Endothelial cell of umbilical vein (primary cell): ENCODE measurements around the gene KCNIP3. TPM values are rescaled to one million over a fixed set of nuclear protein-coding genes. Genes with fewer than 3 reads are reported as not detected.

Source experiments
- BruUV-seq: library from RNA; stranded (reverse); fragments of 400-500 nt; replicated peaks from 2 replicates; lab custom pipeline; 2021; lab: Mats Ljungman, UMichigan
- CTCF ChIA-PET: fragments of 300-600, 350-600 bp; sonication (Branson Sonifier 250); formaldehyde crosslinking; loops from one replicate; lab custom pipeline; 2021; ENCODE audit warnings: antibody characterized with exemption, inconsistent platforms; lab: Charles Lee
- POLR2A ChIA-PET: fragments of 300-600, 350-600 bp; sonication (Branson Sonifier 250); formaldehyde crosslinking; loops from one replicate; lab custom pipeline; 2021; ENCODE audit warnings: antibody characterized with exemption, inconsistent platforms; lab: Charles Lee
- DNase-seq: peaks from one replicate; pipeline ENCODE4 v3.0.0-alpha.2; 2011; ENCODE audit warnings: low read depth, low spot score
- FAIRE-seq: peaks from 2 replicates; lab custom pipeline; 2011; peaks lifted over from hg19 to GRCh38; lab: Jason Lieb, UNC
- H2AFZ ChIP-seq: 2 replicates; pipeline ENCODE4 v1.6.0; 2012; ENCODE audit warnings: low read depth, low read length, control low read depth, inconsistent platforms
- H3K27ac ChIP-seq: 2 replicates; pipeline ENCODE4 v1.5.1; 2011; ENCODE audit warnings: low read depth, mild to moderate bottlenecking, control low read depth, low read length, moderate library complexity; ENCODE audit not compliant: insufficient read depth
- H3K27me3 ChIP-seq, 2 experiments: 2 replicates each; pipeline versions ENCODE4 v1.6.0 to v1.6.1; 2011; ENCODE audit warnings: low read length in 2 of 2, mixed read lengths in 1 of 2; ENCODE audit not compliant: control insufficient read depth in 2 of 2, insufficient read depth in 2 of 2
- H3K36me3 ChIP-seq, 2 experiments: 2 replicates in 1 of 2; 3 replicates in 1 of 2; pipeline ENCODE4 v1.5.1; 2011; ENCODE audit warnings: low read length in 2 of 2, mild to moderate bottlenecking in 1 of 2, moderate library complexity in 1 of 2; ENCODE audit not compliant: control insufficient read depth in 2 of 2, insufficient read depth in 2 of 2; ENCODE audit errors: extremely low read depth in 1 of 2
- H3K4me1 ChIP-seq: 3 replicates; pipeline ENCODE4 v1.5.1; 2011; ENCODE audit warnings: mild to moderate bottlenecking, low read length; ENCODE audit not compliant: control insufficient read depth, insufficient read depth; ENCODE audit errors: extremely low read depth
- H3K4me2 ChIP-seq: 2 replicates; pipeline ENCODE4 v1.6.1; 2011; ENCODE audit warnings: low read length, control low read depth, mixed read lengths; ENCODE audit not compliant: insufficient read depth
- H3K4me3 ChIP-seq, 3 experiments: fragments of 200-600 bp in 1 of 3; sonication (generic), shearing (Covaris generic) in 1 of 3; replicated peaks in 1 of 3; 2 replicates each; pipeline ENCODE4 v1.5.1; 2011 to 2016; ENCODE audit warnings: control low read depth in 3 of 3, low read length in 3 of 3, mild to moderate bottlenecking in 2 of 3, inconsistent platforms in 1 of 3, low read depth in 1 of 3, moderate library complexity in 1 of 3; ENCODE audit not compliant: insufficient read depth in 1 of 3
- H3K79me2 ChIP-seq: 2 replicates; pipeline ENCODE4 v1.6.0; 2012; ENCODE audit warnings: low read length, inconsistent platforms; ENCODE audit not compliant: control insufficient read depth, insufficient read depth
- H3K9ac ChIP-seq: replicated peaks from 2 replicates; pipeline ENCODE3; 2011; ENCODE audit warnings: low read length, control low read depth; ENCODE audit not compliant: insufficient read depth; ENCODE audit errors: extremely low read depth
- H3K9me1 ChIP-seq: replicated peaks from 3 replicates; pipeline ENCODE4 v1.6.0; 2011; ENCODE audit warnings: mild to moderate bottlenecking, low read length; ENCODE audit not compliant: control insufficient read depth, insufficient read depth; ENCODE audit errors: extremely low read depth
- H3K9me3 ChIP-seq: replicated peaks from 2 replicates; pipeline ENCODE4 v1.5.1; 2012; ENCODE audit warnings: low read length, inconsistent platforms; ENCODE audit not compliant: control insufficient read depth, insufficient read depth
- H4K20me1 ChIP-seq: replicated peaks from 2 replicates; pipeline ENCODE3; 2011; ENCODE audit warnings: mild to moderate bottlenecking, low read length; ENCODE audit not compliant: control insufficient read depth, insufficient read depth; ENCODE audit errors: extremely low read depth
- FOS ChIP-seq: IDR thresholded peaks from 2 replicates; pipeline ENCODE4 v1.6.1; 2011; ENCODE audit warnings: mild to moderate bottlenecking, low read length, moderate library complexity, borderline replicate concordance; ENCODE audit not compliant: insufficient read depth
- GATA2 ChIP-seq: IDR thresholded peaks from 2 replicates; pipeline ENCODE4 v1.7.0; 2011; ENCODE audit warnings: low read depth, mild to moderate bottlenecking, moderate library complexity, mixed read lengths, low read length; ENCODE audit not compliant: insufficient read length, insufficient read depth
- JUN ChIP-seq: IDR thresholded peaks from 2 replicates; pipeline ENCODE4 v1.6.1; 2011; ENCODE audit warnings: borderline replicate concordance, low read depth; ENCODE audit not compliant: insufficient read length, insufficient read depth
- POLR2A ChIP-seq: IDR thresholded peaks from 2 replicates; pipeline ENCODE4 v1.6.1; 2012; ENCODE audit warnings: low read depth, mild to moderate bottlenecking, control low read depth, low read length
- dilution Hi-C: fragments of 300-500 bp; cut with MboI; formaldehyde crosslinking; loops from one replicate; pipeline ENCODE4 v1.15.0; 2019; ENCODE audit warnings: low sequenced_read_pairs; ENCODE audit not compliant: extremely low pct_ligation_motif_present
- intact Hi-C: fragments of 100-400 bp; cut with micrococcal nuclease; formaldehyde crosslinking; loops from one replicate; pipeline ENCODE4 v1.10.0; 2022
- polyA plus RNA-seq, 4 experiments: library from polyadenylated mRNA; depleted of rRNA in 3 of 4; stranded (reverse) in 3 of 4; unstranded in 1 of 4; fragments of >200 nt; gene quantifications; 2 replicates each; pipeline versions ENCODE4 v1.2.1 to v1.2.3, GENCODE V29; 2011 to 2012; ENCODE audit warnings: missing spikeins in 1 of 4
- total RNA-seq: library from RNA; stranded (reverse); gene quantifications from 2 replicates; pipeline ENCODE4 v1.2.3, GENCODE V29; 2021

KCNIP3 gene
- total and polyA plus RNA-seq, 2 donors (not counting 3 experiments of a cell fraction or from before 2014, with no cell fraction given), result 0.12 to 0.62 TPM

DNA sequence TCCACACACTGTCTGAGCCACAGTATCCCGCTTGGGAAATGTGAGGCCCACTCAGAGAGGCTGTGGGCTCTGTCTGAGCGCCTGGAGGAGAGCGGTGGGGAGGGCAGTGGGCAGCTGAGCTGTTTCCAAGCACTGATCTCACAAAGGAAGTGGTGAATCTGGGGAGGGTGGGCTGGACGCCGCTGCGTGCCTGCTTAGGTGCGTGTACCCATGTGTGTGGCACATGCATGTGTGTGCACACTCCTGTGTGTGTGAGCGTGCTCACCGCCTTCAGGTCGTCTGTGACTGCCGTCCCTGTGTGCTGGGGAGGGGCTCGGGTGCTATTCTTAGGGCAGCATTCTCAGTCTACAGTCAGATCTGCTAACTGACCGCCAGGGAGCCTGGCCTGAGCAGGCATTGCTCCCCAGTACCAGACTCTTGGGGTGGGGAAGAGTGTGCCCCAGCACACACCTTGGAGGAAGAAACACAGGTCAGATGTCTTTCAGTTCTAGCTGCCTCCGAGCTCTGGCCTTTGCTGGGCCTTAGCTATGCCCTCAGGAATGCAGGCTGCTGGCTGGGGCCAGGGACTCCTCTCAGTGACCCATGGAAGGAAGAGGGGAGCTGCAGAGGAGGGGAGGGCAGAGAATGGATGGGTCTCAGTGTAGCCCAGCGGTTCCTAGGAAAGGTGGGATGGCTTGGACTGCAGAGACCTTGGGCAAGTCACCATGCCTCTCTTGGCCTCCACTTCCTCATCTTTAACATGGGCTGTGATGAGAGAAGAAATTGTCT, 31.4 kb downstream of the KCNIP3 start:
- ChIA-PET POLR2A (no interaction called here), CTCF (no interaction called here)
- H3K36me3 ChIP-seq, result no peaks in the 10 kb centered on the region
- no peaks in the 10 kb centered on the region for H3K9me3 ChIP-seq
- H3K4me1 ChIP-seq, result no peaks in the 10 kb centered on the region
- no peaks in the 10 kb centered on the region for H4K20me1 ChIP-seq
- intact Hi-C loops (no loop called here), dilution Hi-C loops (no loop called here)
- no TSS peak for BruUV-seq
- H3K27me3 ChIP-seq, result no peaks in the 10 kb centered on the region
- H3K4me3 ChIP-seq, result no peak overlapping the region
- FAIRE-seq (no peak), DNase-seq (no peak)
- no peak overlapping the region for H3K4me2 ChIP-seq
- TF ChIP-seq JUN (no peak), FOS (no peak), GATA2 (no peak)
- H2AFZ ChIP-seq, result no peak overlapping the region
- no peaks in the 10 kb centered on the region for H3K9me1 ChIP-seq
- H3K79me2 ChIP-seq, result no peaks in the 10 kb centered on the region
- H3K27ac ChIP-seq, result no peak overlapping the region
- no peak overlapping the region for H3K9ac ChIP-seq

DNA sequence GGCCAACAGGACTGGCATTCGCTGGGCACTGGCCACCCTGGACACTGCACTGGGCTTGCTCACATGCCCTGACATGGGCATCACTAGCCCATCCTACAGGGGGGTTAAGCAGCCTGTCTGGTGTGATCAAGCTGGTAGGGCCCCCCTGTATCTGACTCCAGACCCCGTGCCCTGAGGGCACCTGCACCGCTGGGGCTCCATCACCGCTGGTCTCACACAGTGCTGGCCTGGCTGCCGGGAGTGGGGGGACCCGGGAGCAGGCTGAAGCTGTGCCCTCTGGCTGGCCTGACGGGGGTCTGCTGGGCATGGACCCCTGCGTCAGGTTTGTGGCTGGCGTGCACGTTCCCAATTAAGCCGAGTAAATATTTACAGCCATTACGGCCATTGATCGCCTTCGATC, 32.3 kb downstream of the KCNIP3 start:
- DNase-seq (no peak), FAIRE-seq (no peak)
- BruUV-seq, result no TSS peak
- Histone ChIP-seq H3K4me2 (no peak overlapping the region), H3K27me3 (no peaks in the 10 kb centered on the region), H3K9ac (no peak overlapping the region), H2AFZ (no peak overlapping the region), H4K20me1 (no peaks in the 10 kb centered on the region), H3K9me1 (no peaks in the 10 kb centered on the region), H3K36me3 (no peaks in the 10 kb centered on the region), H3K27ac (no peak overlapping the region), H3K9me3 (no peaks in the 10 kb centered on the region), H3K79me2 (no peaks in the 10 kb centered on the region), H3K4me1 (no peaks in the 10 kb centered on the region), H3K4me3 (no peak overlapping the region)
- POLR2A ChIA-PET, result no interaction called here
- intact Hi-C loops (no loop called here), dilution Hi-C loops (no loop called here)
- no peak for TF ChIP-seq POLR2A
- TF ChIP-seq GATA2, result no peak
- no peak for TF ChIP-seq JUN
- CTCF ChIA-PET, result no interaction called here
